COLO668 (cell line): ENCODE data around the gene RAB8A.
"Not testable (repeated sequence)": the region's sequence is repeated elsewhere in the genome, so short reads cannot be mapped to it uniquely, and the experiment has no call there.

Source experiments
- DNase-seq: peaks from one replicate; lab custom pipeline; 2025; ENCODE audit not compliant: unreplicated experiment; lab: John Stamatoyannopoulos, UW

The RAB8A gene

DNA sequence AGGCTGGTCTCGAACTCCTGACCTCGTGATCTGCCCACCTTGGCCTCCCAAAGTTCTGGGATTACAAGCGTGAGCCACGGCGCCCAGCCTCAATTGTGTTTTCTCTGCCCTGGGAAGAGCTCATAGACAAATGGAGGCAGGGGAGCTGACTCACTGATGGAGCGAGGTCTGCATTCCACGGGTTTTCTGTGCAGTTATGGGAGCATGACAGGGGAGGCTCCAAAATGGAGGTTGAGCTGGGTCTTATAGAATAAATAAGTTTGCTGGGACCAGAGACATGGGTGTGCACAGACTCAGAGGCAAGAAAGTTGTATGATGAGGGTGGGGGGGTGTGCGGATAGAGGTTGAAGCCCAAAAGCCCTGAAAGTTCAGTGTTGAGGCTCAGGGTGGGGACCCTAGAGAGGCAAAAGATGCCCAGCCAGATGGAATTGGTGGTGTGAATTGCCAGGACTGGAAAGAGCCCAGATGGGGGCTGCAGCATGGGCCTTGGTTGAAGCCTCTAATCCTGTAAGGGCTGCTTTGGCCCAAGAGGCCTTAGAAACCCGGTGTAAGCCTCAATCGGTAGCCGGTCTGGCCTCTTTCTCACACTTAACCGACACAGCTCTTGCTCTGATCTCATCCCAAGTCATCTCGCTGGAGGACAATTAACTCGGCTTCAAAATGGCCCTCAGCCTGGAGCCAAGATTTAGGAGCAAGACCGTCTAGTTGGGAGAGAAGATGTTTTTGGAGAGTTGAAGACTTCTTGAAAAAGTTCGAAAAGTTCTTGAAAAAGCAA is 33.5 kb upstream of the RAB8A start:
- no peak for DNase-seq

- DNase-seq: no peak
Measured at GRCh38 chr19:16078759-16079707, 32.7 kb upstream of the RAB8A start.

DNA sequence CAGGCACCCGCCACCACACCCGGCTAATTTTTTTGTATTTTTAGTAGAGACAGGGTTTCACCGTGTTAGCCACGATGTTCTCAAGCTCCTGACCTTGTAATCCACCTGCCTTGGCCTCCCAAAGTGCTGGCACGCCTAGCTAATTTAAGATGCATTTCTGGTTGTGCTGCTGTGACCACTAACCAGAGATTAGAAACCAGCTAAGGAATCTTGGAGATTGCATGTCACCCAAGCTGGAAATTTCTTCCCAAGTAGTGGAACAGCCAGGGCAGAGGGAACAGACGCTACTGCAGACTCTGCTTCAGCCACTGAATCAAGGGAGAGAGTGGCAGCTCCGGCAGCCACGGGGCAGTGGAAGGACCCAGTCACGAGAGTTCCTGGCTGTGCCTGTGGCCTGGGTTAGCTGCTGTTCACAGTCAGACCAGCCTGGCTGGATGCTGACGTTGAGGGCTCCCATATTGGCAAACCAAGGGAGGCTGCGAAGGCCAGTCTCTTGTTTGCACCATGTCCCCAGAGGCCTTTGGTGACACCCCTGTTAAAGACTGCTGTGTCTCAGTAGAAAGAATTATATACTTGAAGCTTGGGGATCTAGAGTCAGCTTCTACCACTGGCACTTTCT is 27.5 kb upstream of the RAB8A start:
- no peak for DNase-seq

DNA sequence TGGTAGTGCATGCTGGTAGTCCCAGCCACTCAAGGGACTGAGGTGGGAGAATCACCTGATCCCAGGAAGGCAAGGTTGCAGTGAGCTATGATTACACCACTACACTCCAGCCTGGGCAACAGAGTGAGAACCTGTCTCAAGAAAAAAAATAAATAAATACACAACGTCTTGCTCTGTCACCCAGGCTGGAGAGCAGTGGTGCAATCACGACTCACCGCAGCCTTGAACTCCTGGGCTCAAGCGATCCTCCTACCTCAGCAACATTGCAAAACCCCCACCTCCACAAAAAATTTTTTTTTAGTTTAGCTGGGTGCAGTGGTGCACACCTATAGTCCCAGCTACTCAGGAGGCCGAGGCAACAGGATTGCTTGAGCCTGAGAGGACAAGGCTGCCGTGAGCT is 26.6 kb upstream of the RAB8A start:
- no peak for DNase-seq

GRCh38 chr19:16087404-16087803 is 24.3 kb upstream of the RAB8A start:
- not testable (repeated sequence) for DNase-seq

DNA sequence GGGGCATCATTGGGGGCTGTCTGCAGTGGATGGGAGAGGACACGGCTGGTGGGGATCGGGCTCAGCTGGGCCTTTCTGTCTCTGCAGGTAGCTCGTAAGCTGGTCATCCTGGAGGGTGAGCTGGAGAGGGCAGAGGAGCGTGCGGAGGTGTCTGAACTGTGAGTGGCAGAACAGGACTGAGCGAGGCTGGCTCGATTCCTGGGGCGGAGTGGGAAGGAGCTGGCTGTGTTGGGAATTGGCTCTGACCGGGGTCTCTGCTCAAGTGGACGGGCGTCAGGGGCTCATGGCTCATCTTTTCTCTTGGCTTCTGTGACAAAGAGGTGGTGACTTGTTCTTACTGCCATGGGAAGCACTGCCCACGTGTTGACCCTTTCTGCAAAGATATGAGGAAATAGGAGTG is 23.7 kb upstream of the RAB8A start:
- DNase-seq: no peak

- no peak for DNase-seq
Measured at GRCh38 chr19:16088351-16089009, 23.2 kb upstream of the RAB8A start.

GRCh38 chr19:16089010-16089846 is 22.5 kb upstream of the RAB8A start:
- DNase-seq: no peak

DNA sequence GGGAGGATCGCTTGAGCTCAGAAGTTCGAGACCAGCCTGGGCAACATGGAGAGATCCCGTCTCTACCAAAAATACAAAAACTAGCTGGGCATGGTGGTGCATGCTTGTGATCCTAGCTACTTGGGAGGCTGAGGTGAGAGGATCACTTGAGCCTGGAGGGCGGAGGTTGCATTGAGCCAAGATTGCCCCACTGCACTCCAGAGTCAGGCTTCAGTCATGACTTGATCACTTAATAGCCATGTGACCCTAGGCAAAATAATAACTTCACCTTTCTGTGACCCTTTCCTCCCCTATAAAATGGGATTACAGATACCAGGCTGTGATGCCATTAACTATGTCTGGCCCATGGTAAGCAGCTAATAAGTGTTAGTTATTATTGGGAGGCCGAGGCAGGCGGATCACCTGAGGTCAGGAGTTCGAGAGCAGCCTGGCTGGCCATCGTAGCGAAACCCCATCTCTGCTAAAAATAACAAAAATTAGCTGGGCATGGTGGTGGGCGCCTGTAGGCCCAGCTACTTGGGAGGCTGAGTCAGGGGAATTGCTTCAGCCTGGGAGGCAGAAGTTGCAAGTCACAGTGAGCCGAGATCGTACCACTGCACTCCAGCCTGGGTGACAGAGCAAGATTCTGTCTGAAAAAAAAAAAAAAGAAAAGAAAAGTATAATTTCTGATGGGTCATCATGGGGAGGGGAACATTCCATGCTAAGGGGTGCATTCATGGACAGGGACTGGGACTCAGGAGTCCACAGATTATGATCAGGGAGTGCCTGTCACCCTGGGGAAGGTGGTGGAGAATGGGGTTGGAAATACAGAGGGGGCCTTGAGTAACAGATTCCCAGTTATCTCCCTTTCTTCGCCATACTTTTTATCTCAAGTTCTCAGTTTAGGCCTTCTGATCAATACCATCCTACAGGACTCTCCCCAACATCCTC is 19.9 kb upstream of the RAB8A start:
- DNase-seq: no peak

DNA sequence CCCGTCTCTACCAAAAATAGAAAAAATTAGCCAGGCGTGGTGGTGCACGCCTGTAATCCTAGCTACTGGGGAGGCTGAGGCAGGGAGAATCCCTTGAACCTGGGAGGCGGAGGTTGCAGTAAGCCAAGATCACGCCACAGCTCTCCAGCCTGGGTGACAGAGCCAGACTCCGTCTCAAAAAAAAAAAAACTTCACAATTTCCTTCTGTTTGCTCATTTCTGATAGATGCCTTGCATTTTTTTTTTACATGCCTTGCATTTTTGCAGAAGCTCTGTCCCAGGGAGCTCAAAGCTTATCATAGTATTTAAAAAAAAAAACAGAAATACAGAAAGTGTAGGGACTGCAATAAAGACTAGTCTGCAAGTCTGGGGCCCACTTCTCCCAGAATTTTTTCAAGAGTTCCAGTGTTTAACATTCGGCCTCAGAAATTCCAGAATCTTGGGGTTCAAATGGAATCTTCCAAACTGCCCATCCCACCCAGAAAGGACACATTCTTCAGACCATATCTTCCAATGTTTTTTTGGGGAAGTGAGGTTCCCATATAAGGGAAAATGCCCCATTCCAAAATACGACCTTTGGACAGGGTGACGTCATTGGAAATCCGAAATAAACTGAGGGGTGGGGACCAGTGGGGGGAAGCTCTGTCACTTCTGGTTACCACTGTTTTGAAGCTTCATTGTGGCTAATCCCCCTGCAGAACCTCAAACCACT is 17.2 kb upstream of the RAB8A start:
- DNase-seq: no peak

GRCh38 chr19:16095071-16095571 is 16.6 kb upstream of the RAB8A start:
- DNase-seq: no peak

DNA sequence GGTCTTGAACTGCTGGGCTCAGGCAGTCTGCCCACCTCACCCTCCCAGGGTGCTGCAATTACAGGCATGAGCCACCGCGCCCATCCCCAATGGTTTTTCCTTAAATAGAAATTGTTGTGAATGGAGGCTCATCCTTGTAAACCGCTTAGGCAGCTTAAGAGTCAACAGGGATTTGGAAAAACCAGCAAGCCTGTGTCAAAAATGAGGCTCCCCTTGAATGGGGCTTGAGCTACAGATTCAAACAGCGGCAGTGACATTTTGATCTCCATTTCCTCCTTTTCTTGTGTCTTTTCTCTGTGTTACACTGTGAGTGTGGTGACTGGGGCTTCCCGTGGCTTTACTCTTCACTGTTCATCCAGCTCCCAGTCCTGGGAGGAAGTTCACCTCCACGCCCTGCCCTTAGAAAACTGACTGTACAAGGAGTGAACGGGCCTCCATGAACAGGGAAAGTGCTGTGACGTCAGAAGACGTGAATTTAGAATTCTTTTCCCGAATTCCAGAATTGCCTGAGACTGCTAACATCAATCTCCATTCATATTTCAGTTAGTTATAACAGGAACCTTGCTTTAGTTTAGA is 15.3 kb upstream of the RAB8A start:
- DNase-seq: no peak

- DNase-seq: no peak
Measured at GRCh38 chr19:16098416-16098768, 13.3 kb upstream of the RAB8A start.

DNA sequence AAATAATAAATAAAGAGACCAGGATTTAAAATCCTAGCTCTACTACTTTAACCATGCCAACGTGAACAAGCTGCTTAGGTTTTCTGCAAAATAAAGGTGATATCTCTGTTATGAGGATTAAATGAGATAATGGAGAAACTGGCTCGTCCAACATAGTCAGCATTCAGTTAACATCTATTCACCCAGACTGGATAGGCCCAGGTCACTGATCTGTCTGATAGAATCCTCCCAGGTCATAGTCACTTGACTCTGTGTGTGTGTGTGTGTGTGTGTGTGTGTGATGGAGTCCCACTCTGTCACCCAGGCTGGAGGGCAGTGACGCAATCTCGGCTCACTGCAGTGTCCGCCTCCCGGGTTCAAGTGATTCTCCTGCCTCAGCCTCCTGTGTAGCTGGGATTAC is 12.9 kb upstream of the RAB8A start:
- no peak for DNase-seq

- DNase-seq: not testable (repeated sequence)
Measured at GRCh38 chr19:16099314-16099965, 12.2 kb upstream of the RAB8A start.

GRCh38 chr19:16100524-16100923 is 11.2 kb upstream of the RAB8A start:
- no peak for DNase-seq

DNA sequence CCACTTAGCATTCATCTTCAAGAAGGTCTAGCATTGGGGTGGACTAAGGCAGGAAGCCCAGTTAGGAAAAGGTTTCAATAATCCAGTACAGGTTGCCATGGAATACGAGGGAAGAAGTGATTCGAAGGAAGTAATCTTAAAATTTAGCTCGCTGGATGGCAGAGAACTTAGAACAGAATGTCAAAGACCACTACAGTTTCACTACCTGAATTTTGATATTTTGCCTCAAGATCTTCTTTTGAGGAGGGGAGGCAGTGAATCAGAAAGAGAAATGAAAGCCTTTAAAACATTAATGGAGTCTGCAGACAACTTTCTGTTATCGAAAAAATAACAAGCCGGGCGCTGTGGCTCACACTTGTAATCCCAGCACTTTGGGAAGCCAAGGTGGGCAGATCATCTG is 7.0 kb upstream of the RAB8A start:
- no peak for DNase-seq

DNA sequence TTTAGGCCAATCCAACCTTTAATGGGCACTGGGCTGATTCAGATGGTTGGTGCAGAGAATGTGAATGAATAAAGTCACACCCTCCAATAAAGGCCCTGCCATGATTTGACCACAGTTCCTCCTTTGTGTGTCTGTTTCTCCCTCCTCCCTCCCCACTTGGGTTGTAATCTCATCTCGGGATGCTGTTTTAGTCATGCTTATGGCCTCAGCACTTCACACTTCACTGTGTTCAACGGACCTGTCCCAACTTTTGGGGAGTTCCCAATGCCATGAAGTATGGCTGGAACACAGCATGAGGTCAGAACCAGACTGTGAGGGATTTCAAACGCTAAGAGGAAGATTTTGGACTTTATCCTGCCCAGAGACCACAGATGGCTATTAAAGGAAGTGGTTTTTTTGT is 5.6 kb upstream of the RAB8A start:
- DNase-seq: no peak
